Thyroid gland (tissue), 4 donors: ENCODE data around the gene CSF1R.

Source experiments
- CTCF ChIP-seq, 6 experiments: fragments of 200-600 bp in 3 of 6; fragments of 450-650 bp in 3 of 6; sonication (generic) in 3 of 6; IDR thresholded peaks; one replicate each; pipeline ENCODE4 v1.5.1; 2016 to 2019; ENCODE audit warnings: antibody characterized with exemption in 6 of 6, mild to moderate bottlenecking in 2 of 6, inconsistent platforms in 1 of 6, moderate library complexity in 1 of 6
- POLR2A ChIP-seq, 2 donors: fragments of 450-650 bp; IDR thresholded peaks; one replicate each; pipeline ENCODE4 v1.6.1; 2017; ENCODE audit warnings: antibody characterized with exemption in 2 of 2, mild to moderate bottlenecking in 2 of 2, moderate library complexity in 1 of 2

DNA sequence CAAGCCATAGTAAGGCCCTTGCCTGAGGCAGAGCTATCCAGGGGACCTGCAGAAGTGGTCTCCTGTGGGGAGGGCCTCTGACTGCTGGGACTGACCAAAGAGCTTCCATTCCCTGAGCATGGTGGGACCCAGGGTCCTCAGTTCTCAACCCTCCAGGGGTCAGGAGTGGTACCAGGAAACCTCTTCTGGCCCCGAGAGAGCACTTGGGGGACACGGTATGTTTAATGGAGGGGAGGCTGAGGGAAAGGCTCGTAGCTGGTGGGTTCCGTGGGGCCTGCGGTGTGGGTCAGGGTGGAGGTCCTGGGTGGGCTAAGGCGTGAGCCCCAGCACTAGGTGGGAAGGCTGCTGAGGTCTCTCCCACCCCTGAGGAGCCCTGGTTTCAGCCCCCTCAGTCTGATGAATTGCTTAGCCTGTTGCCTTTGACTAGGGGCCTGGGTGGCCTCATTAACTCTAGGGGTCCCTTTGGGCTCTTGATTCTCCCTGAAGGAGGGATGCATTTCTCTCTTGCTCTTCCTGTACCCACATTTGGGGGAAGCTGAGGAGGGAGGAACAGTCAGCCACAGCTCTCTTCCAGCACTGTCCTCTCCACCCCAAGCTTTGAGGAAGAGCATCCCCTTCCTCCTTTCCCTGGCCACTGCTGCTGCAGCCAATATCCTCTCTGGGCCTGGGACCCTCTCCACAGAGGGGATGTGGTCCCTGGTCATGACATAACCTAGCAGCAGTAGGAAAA is 34.0 kb downstream of the CSF1R start:
- TF ChIP-seq CTCF (IDR thresholded peaks at IDR 0.05) (no peak), POLR2A (IDR thresholded peaks at IDR 0.05) (no peak)
